GM10847 (cell line): ENCODE results near the gene RPEL1.
"Not testable (repeated sequence)": the region's sequence is repeated elsewhere in the genome, so short reads cannot be mapped to it uniquely, and the experiment has no call there.

ENCODE experiments used
- POLR2A ChIP-seq: IDR thresholded peaks from 2 replicates; pipeline ENCODE4 v1.6.1; 2011; ENCODE audit not compliant: insufficient read length; ENCODE audit errors: extremely low read depth

The RPEL1 gene

DNA sequence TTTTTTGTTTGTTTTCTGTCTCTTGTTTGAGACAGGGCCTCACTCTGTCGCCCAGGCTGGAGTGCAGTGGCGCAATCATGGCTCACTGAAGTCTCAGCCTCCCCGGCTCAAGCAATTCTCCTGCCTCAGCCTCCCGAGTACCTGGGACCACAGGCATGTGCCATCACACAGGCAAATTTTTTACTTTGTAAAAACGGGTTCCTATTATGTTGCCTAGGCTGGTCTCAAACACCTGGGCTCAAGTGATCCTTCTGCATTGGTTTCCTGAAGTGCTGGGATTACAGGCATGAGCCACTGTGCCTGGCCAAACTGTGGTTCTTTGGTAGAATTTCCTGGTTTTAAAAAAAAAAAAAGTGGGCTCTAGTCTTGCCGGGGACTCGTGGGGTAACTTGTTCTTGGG, at the start of gene RPEL1:
RPEL1 (plus strand) TSS at position 301 of the 400 bp plus-strand sequence. CDS start 110 bp downstream, outside the sequence.
- not testable (repeated sequence) for TF ChIP-seq POLR2A

DNA sequence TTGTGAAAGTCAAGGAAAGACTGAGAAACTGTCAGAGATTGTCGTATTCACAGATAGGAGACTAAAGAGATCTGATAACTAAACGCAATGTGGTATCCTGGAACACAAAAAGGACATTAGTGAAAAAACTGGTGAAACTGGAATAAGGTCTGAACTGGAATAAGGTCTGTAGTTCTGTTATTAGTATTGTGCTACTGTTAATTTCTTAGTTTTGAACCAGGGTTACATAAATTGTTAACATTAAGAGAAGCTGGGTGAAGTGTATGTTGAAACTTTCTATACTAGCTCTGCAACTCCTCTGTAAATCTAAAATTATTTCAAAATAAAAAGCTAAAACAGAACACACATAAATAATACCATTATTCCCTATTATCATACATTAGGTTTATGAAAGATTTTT, 49.2 kb upstream of the RPEL1 start:
- no peak for TF ChIP-seq POLR2A

DNA sequence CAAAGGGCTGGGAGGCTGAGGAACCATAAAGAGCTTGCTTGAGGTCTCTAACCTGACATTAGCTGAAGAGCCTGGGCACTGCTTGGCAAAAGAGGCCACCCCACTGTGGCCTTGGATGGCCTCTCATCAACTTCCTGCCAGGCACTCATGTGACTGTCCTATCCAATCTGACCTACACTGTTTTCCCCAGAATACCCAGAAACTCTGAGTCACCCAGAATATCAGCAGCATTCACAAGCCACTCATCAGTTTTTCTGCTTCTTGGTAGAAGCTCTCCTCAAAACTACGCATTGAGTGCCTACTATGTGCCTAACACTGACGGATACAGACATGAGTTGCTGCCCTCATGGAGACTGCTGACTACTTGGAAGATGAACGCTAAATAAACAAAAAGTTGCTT, 48.5 kb upstream of the RPEL1 start:
- no peak for TF ChIP-seq POLR2A

DNA sequence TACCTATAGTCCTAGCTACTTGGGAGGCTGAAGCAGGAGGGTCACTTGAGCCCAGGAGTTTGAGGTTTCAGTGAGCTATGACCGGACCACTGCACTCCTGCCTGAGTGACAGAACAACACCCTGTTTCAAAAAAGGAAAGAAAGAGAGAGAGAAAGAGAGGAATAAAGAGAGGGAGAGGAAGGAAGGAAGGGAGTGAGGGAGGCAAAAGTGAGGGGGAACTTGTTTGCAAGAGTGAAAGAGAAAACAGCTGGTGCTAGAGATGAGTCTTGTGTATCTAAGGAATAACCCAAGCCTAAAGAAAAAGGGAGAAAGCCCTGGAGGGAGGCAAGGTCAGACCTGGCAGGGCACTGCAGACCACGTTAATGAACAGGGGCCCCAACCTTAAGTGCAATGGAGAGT, 47.8 kb upstream of the RPEL1 start:
- no peak for TF ChIP-seq POLR2A

DNA sequence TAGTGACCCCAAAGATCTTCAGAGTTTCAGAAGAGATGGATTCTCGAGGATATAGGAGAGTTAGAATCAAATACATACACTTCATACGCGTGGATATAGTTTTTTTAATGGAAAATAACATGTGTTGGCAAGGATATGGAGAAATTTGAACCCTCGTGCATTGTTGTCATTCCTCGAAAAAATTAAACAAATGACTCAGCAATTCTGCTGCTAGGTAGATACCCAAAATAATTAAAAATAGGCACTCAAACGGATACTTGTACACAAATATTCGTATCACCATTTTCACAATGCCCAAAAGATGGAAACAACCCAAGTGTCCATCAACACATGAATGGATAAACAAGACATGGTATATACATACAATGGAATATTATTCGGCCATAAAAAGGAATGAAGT, 47.0 kb upstream of the RPEL1 start:
- TF ChIP-seq POLR2A = no peak

DNA sequence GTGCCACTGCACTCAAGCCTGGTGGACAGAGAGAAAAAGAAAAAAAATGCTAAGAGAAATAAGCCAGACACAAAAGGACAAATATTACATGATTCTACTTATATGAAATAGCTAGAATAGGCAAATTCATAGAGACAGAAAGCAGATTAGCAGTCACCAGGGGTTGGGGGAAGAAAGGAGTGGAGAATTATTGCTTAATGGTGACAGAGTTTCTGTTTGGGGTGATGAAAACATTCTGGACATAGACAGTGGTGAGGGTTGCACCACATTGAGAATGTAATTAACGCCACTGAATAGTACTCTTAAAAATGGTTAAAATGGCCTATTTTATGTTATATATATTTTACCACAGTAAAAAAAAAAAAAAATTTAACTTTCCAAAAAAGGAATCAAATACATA, 46.2 kb upstream of the RPEL1 start:
- TF ChIP-seq POLR2A = no peak

DNA sequence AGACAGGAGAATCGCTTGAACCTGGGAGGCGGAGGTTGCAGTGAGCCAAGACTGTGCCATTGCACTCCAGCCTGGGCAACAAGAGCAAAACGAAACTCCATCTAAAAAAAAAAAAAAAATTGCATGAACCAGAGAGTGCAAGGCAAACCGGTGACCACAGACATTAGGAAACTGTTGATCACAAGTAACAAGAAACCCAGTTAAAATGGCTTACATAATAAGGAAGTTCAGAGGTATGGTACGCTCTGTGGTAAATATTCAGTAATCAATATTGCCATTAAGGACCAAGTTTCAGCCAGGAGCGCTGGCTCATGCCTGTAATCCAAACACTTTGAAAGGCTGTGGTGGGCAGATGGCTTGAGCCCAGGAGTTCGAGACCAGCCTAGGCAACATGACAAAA, 43.4 kb upstream of the RPEL1 start:
- TF ChIP-seq POLR2A = no peak

DNA sequence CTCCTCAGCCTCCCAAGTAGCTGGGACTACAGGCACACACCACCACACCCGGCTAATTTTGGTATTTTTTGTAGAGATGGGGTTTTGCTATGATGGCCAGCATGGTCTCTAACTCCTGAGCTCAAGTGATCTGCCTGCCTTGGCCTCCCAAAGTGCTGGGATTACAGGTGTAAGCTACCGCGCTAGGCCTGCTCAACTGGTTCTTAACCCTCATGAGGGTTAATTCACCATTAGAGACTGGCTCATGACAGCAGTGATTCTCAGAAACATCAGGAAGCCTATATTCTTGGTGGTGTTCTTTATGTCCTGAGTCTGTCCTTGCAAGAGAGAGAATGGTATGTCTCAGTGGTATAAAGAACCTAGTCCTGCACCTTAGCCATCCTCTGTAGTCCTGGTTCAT, 42.2 kb upstream of the RPEL1 start:
- no peak for TF ChIP-seq POLR2A

DNA sequence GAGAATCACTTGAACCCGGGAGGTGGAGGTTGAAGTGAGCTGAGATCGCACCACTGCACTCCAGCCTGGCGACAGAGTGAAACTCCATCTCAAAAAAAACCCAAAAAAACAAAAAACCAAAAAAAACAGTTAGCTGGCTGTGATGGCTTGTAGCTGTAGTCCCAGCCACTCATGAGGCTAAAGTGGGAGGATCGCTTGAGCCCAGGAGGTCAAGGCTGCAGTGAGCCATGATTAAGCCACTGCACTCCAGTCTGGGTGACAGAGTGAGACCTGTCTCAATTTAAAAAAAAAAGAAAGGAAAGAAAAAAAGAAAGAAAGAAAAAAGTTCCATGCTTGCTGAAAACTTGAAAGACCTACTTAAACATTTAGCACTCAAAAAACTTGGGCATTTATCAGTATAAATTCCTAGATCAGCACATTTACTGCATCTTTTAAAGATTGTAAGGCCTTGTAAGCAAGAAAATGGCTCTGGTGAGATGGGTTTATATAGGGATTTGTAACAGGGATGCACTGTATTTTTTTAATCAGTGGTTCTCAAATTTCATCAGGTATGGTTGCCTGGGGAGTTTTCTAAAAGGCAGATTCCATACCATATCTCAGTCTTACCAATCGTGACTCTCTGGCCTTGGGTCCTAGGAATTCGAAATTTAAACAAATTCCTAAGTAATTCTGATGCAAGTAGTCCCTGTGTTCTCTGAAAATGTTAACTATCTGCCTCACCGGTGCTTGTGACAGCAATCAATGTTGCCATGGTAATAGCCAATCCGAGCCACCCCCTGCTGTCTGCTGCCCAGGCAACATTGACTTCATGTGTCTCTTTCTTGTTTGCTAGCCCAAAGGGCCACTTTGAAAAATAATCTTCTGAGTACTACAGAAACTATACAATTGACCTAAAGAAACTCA, 41.1 kb upstream of the RPEL1 start:
- TF ChIP-seq POLR2A = no peak

DNA sequence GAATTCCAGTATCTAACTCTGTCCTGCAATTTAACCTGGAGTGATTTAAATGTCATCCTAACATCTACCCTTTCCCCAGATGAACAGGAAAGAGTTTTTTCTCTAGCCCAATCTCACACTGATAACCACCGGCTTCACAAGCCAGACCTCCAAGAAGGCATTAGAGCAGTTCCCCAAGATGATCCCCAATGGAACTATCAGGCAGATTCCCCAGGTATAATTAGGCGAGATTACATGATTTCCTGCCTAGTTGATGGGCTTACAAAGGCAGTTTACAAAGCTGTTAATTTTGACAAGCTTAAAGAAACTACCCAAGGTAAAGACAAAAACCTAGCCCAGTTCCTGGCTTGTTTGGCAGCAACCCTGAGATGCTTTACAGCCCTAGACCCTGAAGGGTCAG, 38.5 kb upstream of the RPEL1 start:
- no peak for TF ChIP-seq POLR2A

DNA sequence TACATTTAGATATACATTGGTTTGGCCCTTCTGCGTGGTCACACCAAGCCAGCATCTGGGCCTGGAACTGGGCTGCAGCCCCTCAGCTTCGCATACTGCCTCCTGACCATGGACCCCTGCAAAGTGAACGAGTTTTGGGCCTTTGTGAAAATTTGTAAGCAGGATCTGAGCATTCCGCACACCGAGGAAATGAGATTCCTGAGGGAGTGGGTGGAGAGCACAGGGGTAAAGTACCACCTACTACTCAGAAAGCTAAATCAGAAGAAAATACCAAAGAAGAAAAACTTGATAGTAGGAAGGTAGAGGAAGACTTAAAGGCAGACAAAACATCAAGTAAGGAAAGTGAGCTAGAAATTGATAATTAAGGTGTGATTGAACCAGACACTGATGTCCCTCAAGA, 30.1 kb upstream of the RPEL1 start:
- TF ChIP-seq POLR2A = no peak

DNA sequence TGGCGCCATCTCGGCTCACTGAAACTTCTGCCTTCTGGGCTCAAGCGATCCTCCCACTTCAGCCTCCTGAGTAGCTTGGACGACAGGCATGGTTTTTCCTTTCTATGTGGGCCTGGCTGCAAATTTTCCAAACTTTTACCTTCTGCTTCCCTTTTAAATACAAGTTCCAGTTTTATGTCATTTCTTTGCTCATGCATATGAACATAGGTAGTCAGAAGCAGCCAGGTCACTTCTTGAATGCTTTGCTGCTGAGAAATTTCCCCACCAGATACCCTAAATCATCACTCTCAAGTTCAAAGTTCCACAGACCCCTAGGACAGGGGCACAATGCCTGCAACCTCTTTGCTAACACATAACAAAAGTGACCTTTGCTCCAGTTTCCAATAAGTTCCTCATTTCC, 21.6 kb upstream of the RPEL1 start:
- no peak for TF ChIP-seq POLR2A

DNA sequence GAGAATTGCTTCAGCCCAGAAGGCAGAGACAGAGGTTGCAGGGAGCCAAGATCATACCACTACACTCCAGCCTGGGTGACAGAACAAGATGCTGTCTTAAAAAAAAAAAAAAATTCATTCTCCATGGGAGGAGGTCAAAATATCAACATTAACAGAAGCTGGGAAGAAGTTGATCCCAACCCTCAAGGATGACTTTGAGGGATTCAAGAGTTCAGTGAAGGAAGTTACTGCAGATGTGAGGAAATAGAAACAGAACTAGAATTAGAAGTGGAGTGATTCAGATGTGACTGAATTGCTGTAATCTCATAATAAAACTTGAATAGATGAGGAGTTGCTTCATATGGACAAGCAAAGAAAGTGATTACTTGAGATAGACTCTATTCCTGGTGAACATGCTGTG, 19.7 kb upstream of the RPEL1 start:
- TF ChIP-seq POLR2A = no peak

DNA sequence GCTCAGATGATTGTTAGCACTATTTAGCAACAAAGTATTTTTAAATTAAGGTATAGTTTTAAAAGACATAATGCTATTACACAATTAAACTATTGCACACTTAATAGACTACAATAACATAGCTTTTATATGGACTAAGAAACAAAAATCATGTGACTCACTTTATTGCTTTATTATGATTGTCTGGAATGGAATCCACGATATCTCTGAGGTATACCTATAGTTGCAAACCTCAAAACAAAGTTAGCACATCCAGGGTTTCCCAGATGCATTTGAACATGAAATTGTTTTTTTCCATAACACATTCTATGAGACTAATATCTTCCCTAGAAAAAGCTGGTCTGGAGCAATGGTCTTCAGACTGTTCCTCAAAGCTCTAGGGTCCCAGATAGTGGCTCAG, 18.3 kb upstream of the RPEL1 start:
- TF ChIP-seq POLR2A = no peak

DNA sequence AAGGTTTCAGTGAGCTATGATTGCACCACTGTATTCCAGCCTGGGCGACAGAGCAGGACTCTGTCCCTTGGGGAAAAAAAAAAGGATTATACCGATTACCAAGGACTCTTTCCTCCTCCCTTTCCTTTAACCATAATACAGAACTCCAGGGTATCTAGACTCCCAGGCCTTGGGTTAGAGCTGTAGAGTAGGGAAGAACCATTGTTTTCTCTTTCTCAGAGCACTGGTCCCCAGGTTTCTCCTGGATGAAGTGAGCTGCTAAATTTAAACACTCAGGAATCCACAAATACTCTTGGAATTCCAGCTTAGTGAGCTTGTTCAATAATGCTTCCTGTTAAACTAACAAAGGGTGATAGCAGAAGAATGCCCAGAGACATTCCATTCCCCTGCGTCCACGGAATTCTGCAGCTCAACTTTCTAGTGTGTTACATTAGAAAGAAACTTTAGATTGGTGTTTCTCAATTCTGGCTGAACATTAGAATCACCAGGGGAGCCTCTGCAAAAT, 14.6 kb upstream of the RPEL1 start:
- TF ChIP-seq POLR2A = no peak

DNA sequence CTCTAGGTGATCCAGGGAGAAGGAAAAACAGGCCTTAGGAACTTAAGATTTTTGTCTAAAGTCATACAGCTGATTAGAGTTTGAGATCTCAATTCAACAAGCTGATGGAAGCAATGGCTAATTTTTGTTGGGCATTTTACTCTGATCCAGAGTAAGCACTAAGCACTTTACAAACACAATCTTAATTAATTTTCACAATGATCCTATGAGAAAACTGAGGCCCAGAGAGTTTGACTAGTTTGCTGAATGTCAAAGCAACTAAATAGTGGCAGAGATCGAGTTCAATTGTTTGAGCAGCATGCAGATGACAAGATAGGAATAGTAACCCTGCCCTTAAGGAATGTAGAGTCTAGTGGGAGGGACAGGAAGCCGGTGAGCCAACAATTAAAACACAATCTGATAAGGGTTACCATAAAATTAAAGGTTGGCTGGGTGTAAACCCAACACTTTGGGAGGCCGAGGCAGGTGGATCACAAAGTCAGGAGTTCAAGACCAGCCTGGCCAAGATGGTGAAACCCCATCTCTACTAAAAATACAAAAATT, 13.5 kb upstream of the RPEL1 start:
- TF ChIP-seq POLR2A = no peak
